22Rv1 (cell line): ENCODE data around the gene RFC1.

Experiments
- H3K27ac ChIP-seq: fragments of 450-650 bp; 2 replicates; pipeline ENCODE4 v1.5.1; 2017
- CTCF ChIP-seq: fragments of 450-650 bp; IDR thresholded peaks from 2 replicates; pipeline ENCODE4 v1.5.1; 2017; ENCODE audit warnings: mild to moderate bottlenecking
- ZFX ChIP-seq: fragments of 450-650 bp; IDR thresholded peaks from 2 replicates; pipeline ENCODE4 v1.6.1; 2017; ENCODE audit warnings: antibody characterized with exemption, borderline replicate concordance

The RFC1 gene

GRCh38 chr4:39323821-39324220 is 42.3 kb downstream of the RFC1 start:
- TF ChIP-seq ZFX = no peak
- TF ChIP-seq CTCF = no peak
- no peak overlapping the region for H3K27ac ChIP-seq

DNA sequence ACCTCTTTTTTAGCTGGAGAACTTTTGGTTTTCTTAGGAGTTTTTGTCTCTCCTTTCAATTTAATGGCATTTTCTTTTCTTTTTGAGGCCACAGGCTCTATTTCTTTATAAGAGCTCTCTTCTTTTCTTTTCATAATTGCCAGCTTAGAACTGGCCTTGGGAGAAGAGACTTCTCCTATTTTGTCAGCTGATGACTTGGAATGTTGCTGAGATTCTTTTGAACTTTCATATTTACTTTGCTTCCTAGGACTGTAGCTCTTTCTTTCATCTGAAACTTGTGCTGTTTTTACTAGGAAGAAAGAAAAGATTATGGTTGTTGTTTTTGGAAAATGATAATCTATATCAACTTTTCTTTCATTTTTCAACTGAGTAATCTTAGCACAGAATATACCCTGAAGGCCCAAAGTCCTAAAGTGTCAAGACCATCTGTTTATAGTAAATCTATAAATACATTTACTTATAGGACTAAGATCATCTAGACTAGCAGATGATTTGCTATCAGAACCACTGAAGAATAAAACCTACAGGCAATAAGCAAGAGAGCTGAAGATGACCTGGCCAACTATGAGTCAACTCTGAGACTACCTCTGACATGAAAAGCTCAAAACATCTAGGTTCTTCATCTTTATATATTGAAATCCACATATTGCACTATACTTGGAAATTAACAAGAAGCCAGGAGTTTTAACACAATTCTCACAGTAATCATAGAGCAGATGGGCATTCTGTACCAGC is 45.6 kb downstream of the RFC1 start:
- TF ChIP-seq CTCF = no peak
- no peak for TF ChIP-seq ZFX
- H3K27ac ChIP-seq = no peak overlapping the region

- no peak overlapping the region for H3K27ac ChIP-seq
- TF ChIP-seq CTCF = no peak
- no peak for TF ChIP-seq ZFX
Observed at GRCh38 chr4:39319676-39320075, 46.5 kb downstream of the RFC1 start.

DNA sequence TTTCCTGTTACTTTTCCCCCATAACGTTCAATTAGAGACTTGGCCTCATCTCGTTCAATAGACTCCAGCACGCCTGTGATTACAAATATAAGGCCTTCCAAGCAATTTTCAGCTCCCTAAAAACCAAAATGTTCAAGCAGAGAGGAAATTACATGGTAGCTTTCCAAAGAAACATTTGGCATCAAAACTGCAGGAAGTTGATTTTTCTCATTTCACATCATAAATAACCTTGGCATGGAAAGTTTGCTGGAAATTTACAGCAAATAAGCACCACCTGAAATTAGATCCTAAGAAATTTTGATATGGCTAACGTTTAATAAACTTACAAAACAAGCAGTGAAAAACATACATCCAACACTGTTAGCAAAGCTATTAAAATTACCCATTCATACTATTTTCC is 53.3 kb downstream of the RFC1 start:
- TF ChIP-seq CTCF (no peak), ZFX (no peak)
- no peak overlapping the region for H3K27ac ChIP-seq

DNA sequence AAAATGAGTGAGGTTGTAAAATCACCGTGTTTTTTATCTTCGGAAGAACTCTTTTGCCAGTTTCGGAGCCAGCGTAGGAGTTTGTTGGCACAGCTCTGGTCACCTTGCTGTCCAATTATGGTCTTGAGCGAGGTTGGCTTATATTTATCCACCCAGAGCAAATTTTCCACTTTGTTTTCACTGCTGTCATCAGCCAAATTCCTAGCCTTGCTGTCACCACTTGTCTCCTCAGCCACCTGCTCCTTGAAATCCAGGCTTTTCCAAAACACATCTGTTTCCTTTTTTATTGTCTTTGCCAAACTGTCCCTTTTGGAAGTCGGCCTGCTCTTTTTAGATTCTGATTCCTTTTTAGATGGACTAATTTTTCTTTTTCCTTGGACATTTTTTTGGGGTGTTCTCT is 57.6 kb downstream of the RFC1 start:
- TF ChIP-seq CTCF (no peak), ZFX (no peak)
- H3K27ac ChIP-seq = no peak overlapping the region

- TF ChIP-seq ZFX (no peak), CTCF (no peak)
- H3K27ac ChIP-seq = no peak overlapping the region
Observed at GRCh38 chr4:39305912-39306677, 60.1 kb downstream of the RFC1 start.

GRCh38 chr4:39304651-39305050 is 61.5 kb downstream of the RFC1 start:
- TF ChIP-seq CTCF (no peak), ZFX (no peak)
- no peak overlapping the region for H3K27ac ChIP-seq
